Gastroesophageal sphincter (tissue), 3 donors: ENCODE measurements around the gene METTL6.

Experiments used
- EP300 ChIP-seq: sonication (generic); formaldehyde crosslinking; IDR thresholded peaks from one replicate; pipeline ENCODE4 v1.6.1; 2017; ENCODE audit warnings: antibody characterized with exemption, mild to moderate bottlenecking
- POLR2A ChIP-seq, 2 donors: fragments of 450-650 bp; IDR thresholded peaks; one replicate each; pipeline ENCODE4 v1.6.1; 2017; ENCODE audit warnings: antibody characterized with exemption in 2 of 2, mild to moderate bottlenecking in 2 of 2, moderate library complexity in 1 of 2
- TF ChIP-seq, protein P1 (sequence below), 4 experiments: fragments of 200-600 bp in 2 of 4; fragments of 450-650 bp in 2 of 4; sonication (generic) in 1 of 4; IDR thresholded peaks; one replicate each; pipeline ENCODE4 v1.5.1; 2017 to 2019; ENCODE audit warnings: antibody characterized with exemption in 4 of 4, mild to moderate bottlenecking in 2 of 4, moderate library complexity in 2 of 4

DNA sequence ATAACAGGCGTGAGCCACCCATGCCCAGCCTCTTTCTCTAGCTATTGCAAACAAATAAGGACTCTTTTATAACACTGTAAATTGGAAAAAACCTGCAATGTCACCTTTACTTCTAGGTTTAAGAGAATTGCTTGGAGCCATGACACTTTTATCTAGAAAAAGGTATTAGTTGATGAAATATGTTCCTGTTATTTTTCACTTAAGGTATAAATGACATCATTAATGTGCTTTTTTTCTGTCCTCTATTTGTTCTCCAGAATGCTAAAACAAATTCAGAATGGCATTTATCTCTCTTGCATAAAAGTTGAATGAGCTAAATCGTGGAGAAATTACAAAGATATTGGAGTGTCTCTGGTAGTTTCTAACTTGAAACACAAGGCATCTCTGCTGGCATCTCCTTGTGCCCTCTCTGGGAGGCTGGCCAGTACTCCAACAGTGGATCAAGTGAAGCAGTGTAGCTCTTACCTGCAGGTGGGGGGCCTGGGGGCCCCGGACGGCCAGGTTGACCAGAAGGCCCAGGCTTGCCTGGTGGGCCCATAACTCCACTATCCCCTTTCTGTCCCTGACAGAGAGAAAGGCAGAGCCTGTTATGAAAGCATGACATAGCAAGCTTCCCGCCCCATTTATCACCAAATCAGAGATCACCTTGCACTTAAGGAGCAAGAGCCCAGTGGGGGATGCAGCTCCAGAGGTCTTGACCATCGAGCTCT is 38.7 kb upstream of the METTL6 start:
- TF ChIP-seq EP300 (no peak), POLR2A (IDR thresholded peaks at IDR 0.05) (no peak)
- TF ChIP-seq, protein P1, sequence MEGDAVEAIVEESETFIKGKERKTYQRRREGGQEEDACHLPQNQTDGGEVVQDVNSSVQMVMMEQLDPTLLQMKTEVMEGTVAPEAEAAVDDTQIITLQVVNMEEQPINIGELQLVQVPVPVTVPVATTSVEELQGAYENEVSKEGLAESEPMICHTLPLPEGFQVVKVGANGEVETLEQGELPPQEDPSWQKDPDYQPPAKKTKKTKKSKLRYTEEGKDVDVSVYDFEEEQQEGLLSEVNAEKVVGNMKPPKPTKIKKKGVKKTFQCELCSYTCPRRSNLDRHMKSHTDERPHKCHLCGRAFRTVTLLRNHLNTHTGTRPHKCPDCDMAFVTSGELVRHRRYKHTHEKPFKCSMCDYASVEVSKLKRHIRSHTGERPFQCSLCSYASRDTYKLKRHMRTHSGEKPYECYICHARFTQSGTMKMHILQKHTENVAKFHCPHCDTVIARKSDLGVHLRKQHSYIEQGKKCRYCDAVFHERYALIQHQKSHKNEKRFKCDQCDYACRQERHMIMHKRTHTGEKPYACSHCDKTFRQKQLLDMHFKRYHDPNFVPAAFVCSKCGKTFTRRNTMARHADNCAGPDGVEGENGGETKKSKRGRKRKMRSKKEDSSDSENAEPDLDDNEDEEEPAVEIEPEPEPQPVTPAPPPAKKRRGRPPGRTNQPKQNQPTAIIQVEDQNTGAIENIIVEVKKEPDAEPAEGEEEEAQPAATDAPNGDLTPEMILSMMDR (IDR thresholded peaks at IDR 0.05), result no peak
